WTC11 (cell line): ENCODE measurements around the gene EXOSC5.

Source experiments
- ATF3 ChIP-seq: sonication (generic); formaldehyde crosslinking; conservative IDR thresholded peaks from 2 replicates; pipeline ENCODE4 v1.8.1; 2022; ENCODE audit warnings: mild to moderate bottlenecking, missing genetic modification reagents
- CBFB ChIP-seq: sonication (generic); formaldehyde crosslinking; IDR thresholded peaks from 2 replicates; pipeline ENCODE4 v1.8.1; 2022; ENCODE audit warnings: mild to moderate bottlenecking, low read depth, missing genetic modification reagents
- CTCF ChIP-seq: fragments of 200-600 bp; IDR thresholded peaks from 2 replicates; pipeline ENCODE4 v1.8.0; 2022; ENCODE audit warnings: antibody characterized with exemption
- HMGXB4 ChIP-seq: sonication (generic); formaldehyde crosslinking; IDR thresholded peaks from 2 replicates; pipeline ENCODE4 v1.8.1; 2023; ENCODE audit warnings: mild to moderate bottlenecking, moderate library complexity, missing genetic modification reagents
- JUN ChIP-seq: sonication (generic); formaldehyde crosslinking; IDR thresholded peaks from 2 replicates; pipeline ENCODE4 v1.8.0; 2023; ENCODE audit warnings: mild to moderate bottlenecking, missing genetic modification reagents
- KAT7 ChIP-seq: sonication (generic); formaldehyde crosslinking; IDR thresholded peaks from 2 replicates; pipeline ENCODE4 v1.8.1; 2023; ENCODE audit warnings: missing genetic modification reagents, mild to moderate bottlenecking, borderline replicate concordance
- MAX ChIP-seq: sonication (generic); formaldehyde crosslinking; IDR thresholded peaks from 2 replicates; pipeline ENCODE4 v1.8.0; 2022; ENCODE audit warnings: mild to moderate bottlenecking, missing genetic modification reagents
- SMAD4 ChIP-seq: sonication (generic); formaldehyde crosslinking; IDR thresholded peaks from 2 replicates; pipeline ENCODE4 v1.8.0; 2022; ENCODE audit warnings: mild to moderate bottlenecking, missing genetic modification reagents
- SP1 ChIP-seq: sonication (generic); formaldehyde crosslinking; conservative IDR thresholded peaks from 2 replicates; pipeline ENCODE4 v1.8.1; 2022; ENCODE audit warnings: missing genetic modification reagents
- ZNF425 ChIP-seq: fragments of 250-450 bp; sonication (Bioruptor Pico); conservative IDR thresholded peaks from 2 replicates; pipeline ENCODE4 v1.9.0; 2021; ENCODE audit warnings: mild to moderate bottlenecking

GRCh38 chr19:41416194-41416674 lies 19.1 kb upstream of the EXOSC5 start:
- no peak for TF ChIP-seq CTCF
- TF ChIP-seq SP1 (CRISPR knock-in tag): no peak
- no peak for TF ChIP-seq ATF3
- TF ChIP-seq KAT7 (CRISPR knock-in tag): no peak
- no peak for TF ChIP-seq CBFB
- no peak for TF ChIP-seq SMAD4 (CRISPR knock-in tag)
- TF ChIP-seq JUN (CRISPR knock-in tag): no peak
- TF ChIP-seq MAX (CRISPR knock-in tag): no peak
- TF ChIP-seq HMGXB4 (CRISPR knock-in tag): no peak
- no peak for TF ChIP-seq ZNF425 (CRISPR knock-in tag)
